ENCODE data around the gene PIP5K1C.
"Not testable (repeated sequence)": the region's sequence is repeated elsewhere in the genome, so short reads cannot be mapped to it uniquely, and the experiment has no call there.

PIP5K1C gene

DNA sequence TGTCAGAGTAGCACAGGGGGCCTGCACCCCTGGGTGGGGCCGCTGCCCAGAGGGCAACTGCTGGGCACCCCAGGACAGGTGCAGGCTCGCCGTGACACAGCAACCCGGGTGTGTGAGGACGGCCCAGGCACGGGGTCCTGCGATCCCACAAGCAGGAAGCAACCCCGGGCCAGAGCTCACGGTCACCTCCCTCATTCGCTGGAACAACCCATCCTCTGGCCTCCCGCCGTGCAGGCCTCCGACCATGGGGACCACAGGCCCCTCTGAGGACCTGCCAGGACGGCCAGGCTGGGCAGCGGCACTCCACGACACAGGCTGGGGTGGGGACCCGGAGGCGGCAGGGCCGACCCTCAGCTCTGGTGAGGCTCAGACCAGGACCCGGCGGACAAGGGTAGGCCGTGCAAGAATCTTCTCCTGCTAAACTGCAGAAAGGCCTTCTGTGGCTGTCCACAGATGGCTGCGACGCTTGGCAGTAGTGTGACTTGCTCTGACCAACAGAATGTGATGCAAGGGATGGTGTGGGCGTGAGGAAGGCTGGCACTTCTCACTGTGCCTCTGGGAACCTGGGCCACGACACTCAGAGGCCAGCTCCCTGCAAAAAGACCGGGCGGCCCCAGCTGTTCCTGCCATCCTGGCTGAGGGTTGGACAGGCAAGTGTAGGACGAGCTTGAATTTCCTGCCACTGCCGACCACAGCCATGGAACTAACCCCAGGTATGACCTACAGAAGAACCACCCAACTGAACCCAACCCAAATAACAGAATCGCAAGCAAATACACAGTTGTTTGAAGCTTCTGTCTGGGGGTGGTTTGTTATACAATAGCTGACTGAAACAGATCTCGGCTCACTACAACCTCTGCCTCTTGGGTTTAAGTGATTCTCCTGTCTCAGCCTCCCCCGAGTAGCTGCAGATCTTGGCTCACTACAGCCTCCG lies 26.5 kb downstream of the PIP5K1C start:
- no peak for DNase-seq

DNA sequence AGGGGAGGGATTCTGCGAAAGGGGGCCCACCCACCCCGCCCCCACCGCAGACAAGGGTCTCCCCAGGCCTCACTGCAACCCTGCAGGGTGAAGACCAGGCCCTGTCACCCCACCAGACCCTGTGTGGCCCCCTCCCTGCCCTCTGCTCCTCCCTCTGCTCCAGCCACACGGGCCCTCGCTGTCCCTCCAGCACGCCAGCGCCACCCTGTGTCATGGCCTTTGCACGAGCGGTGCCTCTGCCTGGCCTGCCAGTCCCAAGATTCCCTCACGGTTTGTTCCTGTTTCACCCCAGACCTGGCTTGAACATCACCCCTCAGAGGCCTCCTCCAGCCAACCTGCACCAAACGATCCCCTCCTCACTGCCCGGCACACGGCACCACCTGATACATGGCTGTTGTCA lies 27.3 kb downstream of the PIP5K1C start:
- DNase-seq: no peak

DNA sequence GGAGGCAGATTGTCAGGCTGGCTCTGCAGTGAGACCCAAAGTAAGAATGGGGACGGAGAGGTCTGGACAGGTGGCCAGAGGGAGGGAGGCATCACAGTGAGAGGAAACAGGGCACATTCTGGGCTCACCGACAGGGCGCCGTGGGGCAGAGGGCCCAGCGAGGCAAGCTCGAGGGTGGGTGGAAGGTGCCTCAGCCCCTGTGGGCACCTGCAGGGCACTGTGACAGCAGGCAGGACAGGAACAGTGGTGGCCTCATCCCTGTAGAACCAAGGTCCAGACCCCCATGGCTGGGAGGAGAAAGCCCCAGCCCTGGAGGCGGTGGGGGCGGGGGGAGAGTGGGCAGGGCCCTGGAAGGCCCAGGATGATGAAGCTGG lies 27.7 kb downstream of the PIP5K1C start:
- no peak for DNase-seq

DNA sequence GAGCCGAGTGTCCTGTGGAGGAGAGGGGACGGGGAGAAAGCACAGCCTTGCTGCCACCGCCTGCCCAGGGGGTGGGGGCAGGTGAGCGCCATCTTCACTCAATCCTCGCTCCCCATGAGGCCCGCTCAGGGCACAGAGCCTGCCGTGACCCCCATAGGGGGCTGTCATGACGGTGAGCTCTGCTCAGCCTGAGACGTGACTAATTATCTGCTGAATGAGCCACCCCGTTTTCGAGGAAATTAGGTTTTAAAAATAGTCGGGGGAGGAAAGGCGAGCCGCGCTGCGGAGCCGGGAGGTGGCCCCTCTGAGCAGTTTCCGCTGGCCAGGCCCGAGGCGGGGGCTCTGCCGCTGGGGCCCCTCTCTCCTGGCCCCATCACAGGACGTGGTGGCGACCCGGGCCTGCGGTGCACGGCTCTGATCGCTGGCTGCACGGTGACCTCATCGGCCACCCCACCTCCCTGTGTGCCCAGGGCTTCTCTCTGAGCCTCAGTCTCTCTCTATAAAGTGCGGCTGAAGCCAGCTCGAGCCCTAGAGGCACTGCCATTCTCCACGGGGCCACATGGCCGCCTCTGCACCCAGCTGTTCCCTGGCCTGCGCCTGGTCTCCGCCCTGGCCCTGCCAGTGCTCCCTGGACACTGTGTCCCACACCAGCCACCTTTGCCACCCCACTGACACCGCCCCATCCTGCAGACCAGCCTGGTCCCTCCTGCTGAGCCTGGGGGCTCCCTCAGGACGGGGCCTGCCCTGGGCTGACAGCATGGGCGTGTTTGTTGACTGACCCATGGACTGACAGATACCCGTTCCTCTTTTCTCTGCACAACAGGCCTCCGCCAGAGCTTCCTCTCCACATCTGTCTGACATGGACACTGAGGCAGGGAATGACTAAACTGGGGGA lies 28.3 kb downstream of the PIP5K1C start:
- peak; percentile 24 to 41 for DNase-seq

DNA sequence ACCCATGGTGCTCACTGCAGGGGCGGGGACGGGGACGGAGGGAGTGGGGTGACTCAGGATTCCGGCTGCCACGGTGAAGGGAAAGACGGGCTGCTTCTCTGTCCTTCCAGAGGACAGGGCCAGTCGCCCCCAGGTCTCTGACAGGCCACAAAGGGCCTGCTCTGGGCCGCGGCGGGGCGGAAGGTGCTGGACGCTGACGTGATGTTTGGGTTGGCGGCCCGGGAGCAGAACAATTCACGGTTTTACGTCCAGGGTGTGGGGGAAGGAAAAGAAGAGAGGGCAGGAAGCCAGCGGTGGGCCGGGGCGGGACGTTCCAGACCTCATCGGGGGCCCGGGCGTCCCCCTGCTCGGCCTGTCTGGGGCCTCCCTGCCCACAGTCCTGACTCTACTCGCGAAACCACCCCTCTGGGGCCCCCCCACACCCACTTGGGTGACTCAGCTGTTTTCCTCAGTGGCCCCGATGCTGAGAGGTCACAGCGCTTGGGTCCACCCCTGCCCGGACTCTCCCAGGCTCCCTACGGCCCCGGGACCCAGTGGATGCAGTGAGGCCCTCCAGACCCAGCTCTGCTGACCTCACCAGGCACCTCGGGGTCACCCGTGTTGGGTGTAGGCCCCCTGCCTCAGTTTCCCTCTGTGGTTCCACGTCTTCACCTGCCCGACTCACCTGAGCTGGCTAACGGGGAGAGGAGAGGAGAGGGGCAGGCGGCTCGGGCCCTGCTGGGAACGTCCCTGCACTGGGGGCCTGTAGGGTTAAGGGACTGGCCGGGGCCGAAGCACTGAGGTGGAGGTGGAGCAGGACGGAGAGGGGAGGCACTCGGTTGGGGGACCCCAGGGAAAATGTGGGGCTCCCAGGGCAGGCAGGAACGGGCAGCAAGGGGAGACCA lies 29.2 kb downstream of the PIP5K1C start:
- DNase-seq: peak; percentile 61 to 67

DNA sequence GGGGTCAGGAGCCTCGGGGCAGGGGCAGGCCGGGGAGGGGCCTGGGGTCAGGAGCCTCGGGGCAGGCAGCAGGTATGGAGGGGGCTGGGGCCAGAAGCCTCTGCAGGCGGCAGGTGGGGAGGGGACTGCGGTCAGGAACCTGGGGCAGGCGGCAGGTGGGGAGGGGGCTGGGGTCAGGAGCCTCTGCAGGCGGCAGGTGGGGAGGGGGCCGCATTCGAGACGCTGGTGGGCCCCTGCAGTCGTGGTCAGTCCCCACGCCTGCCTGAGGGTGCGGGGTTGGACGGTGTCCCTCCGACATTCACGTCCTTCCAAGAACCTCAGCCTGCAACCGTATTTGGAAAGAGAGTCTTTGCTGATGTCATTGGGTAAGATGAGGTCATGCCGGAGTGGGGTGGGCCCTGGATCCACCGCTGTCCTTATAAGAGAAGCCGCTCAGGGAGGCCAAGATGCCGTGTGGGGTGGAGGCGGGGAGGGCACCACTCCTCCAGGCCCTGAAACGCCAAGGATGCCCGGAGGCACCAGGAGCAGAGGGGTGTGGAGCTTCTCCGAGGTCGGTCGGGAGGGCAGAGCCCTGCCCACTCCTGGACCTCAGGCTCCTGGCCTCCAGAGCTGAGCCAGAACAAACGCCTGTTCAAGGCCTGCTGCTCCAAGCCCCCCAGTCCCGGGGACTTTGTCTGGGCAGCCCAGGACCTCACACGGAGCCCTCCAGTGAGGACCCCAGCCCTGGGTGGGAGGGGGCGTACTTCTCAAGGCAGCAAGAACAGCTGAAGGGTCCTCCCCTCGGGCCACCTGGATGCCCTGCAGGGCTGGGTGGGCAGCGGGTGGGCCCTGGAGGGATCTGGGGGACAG lies 30.1 kb downstream of the PIP5K1C start:
- DNase-seq: no peak

DNA sequence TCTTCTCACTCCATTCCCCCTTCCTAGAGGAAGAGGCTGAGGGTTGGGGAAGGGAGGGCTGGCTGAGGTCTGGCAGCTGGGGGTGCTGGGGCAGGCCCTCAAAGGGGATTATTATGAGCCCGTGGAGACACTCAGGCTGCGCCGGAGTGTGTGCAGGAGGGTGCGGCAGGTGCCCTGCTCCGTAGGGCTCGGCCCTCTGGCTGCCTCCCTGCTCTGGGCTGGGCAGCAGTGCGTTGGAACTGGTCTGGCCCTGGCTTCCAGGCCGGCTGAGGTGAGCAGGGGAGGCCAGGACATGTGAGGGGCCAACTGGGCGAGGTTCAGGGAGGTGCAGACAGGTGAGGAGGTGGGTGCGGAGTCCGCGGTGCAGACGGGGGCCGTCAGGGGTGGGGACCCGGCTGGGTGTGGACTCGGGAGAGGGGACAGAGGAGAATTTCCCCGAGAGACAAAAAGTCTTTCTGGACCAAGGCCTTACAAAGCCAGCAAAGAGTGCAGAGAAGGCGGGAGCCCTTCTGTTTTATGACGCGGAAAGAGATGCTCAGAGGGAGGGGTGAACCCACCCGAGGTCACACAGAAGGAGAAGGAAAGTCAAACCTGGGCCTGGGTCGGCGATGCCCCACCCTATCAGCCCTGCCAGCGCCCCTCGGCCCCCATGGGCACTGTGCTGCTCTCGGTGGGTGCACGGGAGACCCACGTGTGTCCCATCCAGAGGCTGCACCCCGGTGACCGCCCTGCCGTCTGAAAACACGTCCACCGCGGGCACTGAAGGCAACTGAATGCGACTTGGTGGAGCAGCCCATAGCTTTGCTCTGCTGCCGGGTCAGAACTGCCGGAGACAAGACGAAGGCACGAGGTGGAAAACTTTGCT lies 31.0 kb downstream of the PIP5K1C start:
- DNase-seq: no peak

DNA sequence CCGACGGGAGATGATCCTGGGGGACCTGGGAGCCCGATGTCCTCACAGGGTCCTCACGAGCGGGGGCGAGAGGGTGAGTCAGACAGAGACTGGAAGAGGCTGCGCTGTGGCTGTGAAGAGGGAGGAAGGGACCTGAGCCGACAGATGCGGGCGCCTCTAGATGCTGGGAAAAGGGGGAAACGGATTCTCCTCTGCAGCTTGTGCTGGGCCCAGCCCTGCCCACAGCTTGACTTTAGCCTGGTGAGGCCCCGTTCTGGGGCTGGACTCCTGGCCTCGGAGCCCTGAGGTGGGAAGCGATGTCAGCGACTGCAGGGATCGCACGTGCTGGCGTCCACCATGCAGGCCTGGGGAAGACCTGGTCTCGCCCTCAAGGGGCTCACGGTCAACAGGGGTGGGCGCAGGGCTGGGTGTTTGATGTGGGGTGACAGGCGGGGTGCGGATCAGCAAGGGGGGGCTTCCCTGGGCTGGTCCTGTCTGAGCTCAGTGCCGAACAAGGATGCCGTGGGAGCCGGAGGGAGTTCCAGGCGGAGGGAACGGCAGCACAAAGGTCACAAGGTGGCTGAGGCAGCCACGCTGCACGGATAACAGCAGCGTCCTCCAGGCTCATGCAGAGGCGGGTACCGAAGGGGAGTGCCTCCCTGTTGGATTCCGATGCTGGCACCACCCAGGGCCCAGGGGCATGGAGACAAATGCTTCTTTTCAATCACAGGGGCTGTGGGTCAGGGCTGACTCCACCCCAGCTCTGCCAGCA lies 31.8 kb downstream of the PIP5K1C start:
- DNase-seq: no peak

DNA sequence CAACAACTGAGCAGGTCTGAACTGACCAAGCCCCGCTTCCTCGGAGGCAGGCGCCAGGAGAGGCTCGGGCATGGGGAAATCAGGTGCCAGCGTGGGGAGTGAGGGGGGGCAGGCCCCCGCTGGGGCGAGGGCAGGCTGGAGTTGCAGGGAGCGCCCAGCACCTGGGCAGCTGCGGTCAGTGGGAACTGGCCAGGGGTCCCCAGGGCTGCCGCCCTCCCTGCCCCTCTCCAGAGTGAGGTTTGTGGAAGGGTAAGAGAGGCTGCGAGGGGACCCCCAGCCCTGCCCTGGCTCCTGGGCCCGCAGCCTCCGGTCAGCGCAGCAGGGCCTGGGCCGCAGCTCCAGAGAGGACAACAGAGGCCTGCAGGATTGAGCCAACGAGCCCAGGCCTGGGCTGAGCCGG lies 32.5 kb downstream of the PIP5K1C start:
- no peak for DNase-seq

DNA sequence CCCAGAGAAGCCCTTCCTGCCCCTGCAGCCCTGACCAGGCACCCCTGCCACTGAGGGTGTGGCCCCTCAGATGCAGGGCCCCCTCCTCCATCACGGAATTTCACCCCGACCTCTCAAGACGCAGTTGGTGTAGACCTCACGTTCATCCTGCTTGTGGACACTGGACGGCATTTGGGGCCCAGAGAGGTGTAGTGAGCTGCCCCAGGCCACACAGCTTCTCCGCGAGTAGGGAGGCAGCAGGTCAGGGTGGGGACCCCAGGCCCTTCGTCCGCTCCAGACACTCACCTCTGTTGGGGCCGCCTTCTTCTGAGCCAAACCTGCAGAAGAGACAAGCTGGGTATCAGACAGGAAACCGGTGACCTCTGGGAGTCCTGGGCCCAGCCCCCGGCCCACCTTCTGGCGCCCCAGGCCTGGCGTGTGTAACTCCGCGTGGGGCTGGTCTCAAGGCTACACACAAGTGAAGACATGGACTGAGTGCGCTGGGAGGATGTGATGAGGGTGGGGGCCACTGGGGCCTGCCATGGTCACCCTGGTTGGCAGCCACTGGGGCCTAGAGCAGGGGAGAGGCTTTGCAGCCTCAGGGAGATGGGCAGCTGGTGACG lies 33.1 kb downstream of the PIP5K1C start:
- DNase-seq: no peak

DNA sequence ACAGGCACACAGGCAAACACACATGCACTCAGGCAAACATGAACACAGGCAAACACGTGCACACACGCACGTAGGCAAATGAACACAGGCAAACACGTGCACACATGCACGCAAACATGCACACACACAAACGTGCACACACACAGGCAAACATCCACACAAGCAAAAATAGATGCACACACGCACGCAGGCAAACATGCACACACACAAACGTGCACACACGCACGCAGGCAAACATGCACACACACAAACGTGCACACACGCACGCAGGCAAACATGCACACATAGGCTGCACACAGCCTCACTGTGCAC lies 33.8 kb downstream of the PIP5K1C start:
- DNase-seq: not testable (repeated sequence)

DNA sequence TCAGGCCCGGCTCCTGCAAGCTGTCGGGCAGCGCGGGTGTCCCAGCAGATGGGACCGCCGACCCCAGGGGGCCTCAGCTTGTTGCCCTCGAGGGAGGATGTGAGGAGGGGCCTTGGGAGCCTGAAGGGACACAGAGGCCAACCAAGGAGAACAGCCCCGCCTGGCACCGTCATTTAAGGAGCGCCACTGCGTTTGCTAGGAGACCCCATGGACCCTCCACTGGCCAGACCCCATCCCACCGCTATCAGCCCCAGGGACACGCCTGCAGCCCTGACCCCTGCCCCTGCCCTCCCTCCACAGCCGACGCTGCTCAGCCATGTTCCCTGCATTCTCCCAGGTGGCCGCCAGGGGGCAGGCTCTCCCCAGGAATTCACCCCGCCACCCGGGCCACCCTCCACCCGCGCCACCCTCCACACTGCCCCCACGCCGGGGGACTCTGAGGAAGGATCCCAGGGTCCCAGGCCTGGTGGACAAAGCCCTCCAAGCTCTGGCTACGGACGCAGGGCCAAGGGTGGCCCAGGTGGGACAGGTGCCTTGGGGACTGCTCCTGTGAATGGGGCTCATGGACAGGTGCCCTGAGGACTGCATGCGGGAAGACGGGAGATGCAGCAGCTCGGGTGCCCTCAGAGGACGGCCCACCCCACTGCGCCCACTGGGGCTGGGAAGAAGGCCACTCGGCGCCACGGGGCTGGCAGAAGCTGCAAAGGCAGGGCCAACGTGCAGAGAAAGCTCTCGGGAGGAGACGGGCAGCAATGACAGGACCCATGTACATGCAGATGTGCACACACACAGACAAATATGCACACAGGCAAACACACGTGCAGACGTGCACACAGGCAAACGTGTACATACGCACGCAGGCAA lies 34.4 kb downstream of the PIP5K1C start:
- DNase-seq: peak; percentile 79 to 82

DNA sequence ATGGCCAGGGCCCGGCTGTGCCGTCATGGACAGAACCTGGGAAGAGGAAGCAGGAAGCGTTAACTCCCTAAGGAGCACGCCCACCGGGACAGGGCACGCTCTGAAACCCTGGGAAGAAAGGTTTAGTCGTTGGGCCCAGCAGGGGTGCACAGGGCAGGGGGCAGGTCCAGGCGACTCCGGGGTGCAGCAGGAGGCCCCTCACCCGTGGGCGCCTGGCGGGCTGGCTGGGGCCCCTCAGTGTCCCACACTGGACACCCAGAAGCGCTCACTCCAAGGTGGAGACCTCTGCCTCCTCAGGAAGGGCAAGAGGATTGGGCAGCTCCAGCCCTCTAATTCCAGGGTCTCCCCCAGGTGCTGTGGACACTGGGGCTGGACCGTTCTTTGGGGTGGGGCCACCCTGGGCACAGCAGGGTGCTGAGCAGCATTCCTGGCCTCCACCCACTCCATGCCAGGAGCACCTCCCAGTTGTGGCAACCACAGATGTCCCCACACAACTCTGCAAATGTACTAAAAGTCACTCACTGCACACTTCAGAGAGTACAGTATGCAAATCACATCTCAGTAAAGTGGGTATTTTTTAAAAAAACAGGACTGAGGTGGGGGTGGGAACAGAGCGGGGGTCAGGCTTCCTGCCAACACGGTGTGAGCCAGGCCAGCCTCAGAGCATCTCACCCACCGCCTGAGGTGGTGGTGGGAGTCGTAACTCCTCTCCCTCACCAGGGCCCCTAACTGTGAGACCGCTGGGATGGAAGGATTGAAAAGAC lies 35.2 kb downstream of the PIP5K1C start:
- no peak for DNase-seq

DNA sequence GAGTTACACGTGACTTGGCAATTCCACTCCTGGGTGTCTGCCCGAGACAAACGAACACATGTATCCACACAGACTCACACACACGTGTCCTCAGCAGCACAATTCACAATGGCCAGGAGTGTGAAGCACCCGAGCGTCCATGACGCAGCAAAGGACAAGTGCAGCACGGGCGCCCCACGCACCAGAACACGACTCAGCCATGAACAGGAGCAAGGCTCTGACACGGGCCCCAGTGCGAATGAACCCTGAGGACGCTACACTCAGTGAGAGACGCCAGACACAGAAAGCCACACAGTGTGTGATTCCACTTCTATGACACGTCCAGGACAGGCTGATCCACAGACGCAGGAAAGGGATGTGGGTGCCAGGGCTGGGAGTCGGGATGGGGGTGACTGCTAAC lies 36.4 kb downstream of the PIP5K1C start:
- no peak for DNase-seq

DNA sequence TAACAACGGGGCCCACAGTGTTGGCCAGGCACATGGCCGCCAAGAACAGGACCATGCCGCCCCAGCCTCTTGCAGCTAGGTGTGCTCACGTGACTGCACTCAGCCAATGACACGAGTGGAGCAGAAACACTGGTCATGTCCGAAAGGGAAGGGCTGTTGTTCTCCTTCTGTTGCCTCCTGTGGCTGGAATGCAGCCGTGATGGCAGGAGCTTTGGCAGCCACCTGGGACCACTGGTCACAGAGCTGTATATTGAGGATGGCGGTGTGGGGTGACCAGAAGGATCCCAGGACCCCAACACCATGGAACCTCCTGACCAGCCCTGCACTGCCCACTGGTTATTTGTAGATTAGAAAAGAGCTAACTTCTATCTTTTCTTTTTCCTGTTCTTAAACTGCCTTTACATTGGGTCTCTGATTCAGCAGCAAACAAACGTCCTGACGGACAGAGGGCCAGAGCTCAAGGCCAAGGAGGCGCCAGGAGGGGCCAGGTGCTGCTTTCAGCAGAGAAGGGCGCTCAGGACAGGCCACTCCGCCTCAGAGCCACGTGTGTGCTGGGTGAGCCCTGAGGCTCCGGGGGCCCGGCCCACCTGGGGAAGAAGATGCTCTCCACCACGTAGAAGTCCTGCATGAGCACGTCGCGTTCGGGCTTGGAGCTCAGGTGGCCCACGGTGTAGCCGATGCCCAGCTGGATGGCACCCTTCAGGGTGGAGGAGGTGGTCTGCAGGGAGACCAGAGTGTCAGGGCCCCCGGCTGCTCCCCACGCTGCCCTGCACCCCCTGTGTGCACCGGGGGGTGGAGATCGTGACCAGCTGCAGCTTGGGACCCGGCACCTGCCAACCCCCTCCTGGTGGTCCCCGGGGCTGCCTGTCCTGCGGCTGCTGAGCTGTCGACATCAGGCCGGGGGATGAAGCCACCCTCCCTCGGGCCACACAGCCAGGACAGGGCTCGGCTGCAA lies 38.7 kb downstream of the PIP5K1C start:
- DNase-seq: no peak

DNA sequence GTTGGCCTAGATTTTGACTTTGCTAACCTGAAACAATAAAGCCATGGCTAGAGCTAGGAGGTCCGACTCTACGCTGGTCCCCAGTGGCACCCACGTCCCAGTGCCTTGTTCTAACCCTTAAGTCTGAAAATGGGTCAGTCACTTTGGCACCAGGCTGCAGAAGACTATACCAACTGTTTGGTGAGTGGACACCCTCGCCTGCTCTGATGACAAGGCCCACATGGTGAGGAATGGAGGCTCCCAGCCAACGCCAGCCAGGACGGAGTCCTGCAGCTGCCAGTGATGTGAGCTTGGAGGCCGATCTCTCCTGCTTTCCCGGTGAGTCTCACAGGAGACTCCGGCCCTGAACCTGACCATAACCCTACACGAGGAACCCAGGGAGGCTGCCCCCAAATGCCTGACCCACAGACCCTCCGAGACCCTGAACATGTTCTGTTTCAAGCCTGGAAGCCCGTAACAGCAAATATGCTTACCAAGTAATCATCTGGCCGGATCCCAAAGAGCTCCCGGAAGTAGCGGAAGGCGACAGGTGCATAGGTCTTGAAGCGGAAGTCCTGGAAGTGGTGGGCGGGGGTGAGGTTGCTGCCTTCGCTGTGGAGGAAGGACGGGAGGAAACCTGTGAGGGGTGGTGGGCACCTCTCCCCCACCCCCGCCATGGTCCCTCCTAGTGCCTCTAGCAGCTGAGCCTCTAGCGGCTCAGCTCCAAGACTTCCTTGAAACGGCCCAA lies 39.6 kb downstream of the PIP5K1C start:
- DNase-seq: no peak

All from activated CD4-positive, alpha-beta T cell treated with anti-CD3 and anti-CD28 coated beads, Interleukin-2, amount 50 U/mL, for 48 hours (primary cell).